ENCODE data around the gene WEE1.

GRCh38 chr11:9567401-9567800 is 6.1 kb upstream of the WEE1 start:
- TF ChIP-seq POLR2AphosphoS5 (IDR thresholded peaks at IDR 0.05; ENCODE audit: low read depth, low read length) (no peak), SIN3A (IDR thresholded peaks at IDR 0.05; ENCODE audit: borderline replicate concordance, insufficient read depth, low read length) (no peak)
- TF ChIP-seq, protein P1, sequence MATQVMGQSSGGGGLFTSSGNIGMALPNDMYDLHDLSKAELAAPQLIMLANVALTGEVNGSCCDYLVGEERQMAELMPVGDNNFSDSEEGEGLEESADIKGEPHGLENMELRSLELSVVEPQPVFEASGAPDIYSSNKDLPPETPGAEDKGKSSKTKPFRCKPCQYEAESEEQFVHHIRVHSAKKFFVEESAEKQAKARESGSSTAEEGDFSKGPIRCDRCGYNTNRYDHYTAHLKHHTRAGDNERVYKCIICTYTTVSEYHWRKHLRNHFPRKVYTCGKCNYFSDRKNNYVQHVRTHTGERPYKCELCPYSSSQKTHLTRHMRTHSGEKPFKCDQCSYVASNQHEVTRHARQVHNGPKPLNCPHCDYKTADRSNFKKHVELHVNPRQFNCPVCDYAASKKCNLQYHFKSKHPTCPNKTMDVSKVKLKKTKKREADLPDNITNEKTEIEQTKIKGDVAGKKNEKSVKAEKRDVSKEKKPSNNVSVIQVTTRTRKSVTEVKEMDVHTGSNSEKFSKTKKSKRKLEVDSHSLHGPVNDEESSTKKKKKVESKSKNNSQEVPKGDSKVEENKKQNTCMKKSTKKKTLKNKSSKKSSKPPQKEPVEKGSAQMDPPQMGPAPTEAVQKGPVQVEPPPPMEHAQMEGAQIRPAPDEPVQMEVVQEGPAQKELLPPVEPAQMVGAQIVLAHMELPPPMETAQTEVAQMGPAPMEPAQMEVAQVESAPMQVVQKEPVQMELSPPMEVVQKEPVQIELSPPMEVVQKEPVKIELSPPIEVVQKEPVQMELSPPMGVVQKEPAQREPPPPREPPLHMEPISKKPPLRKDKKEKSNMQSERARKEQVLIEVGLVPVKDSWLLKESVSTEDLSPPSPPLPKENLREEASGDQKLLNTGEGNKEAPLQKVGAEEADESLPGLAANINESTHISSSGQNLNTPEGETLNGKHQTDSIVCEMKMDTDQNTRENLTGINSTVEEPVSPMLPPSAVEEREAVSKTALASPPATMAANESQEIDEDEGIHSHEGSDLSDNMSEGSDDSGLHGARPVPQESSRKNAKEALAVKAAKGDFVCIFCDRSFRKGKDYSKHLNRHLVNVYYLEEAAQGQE (IDR thresholded peaks at IDR 0.05; ENCODE audit: insufficient read depth in 1 of 2, low read depth in 2 of 2, low read length in 2 of 2) = no peak
